Upper lobe of left lung (tissue), 4 donors: ENCODE results near the gene CPAMD8.

Experiments
- EP300 ChIP-seq, 4 donors: sonication (generic); formaldehyde crosslinking; IDR thresholded peaks; one replicate each; pipeline ENCODE4 v1.5.1; 2017; ENCODE audit warnings: antibody characterized with exemption in 4 of 4, control low read depth in 2 of 4
- POLR2AphosphoS5 ChIP-seq, 2 donors: sonication (generic); formaldehyde crosslinking; IDR thresholded peaks; one replicate each; pipeline ENCODE4 v1.5.1; 2017; ENCODE audit warnings: antibody characterized with exemption in 2 of 2

- TF ChIP-seq POLR2AphosphoS5 (IDR thresholded peaks at IDR 0.05) (no peak), EP300 (IDR thresholded peaks at IDR 0.05) (no peak)
These were observed 141.4 kb downstream of the CPAMD8 start for GRCh38 chr19:16885166-16885565.
